HepG2 (cell line): Measurements from ENCODE around the gene C5orf47. TPM values are rescaled to one million over a fixed set of nuclear protein-coding genes. Genes with fewer than 3 reads are reported as not detected.

Source experiments
- BRD4 ChIP-seq: sonication (generic); formaldehyde crosslinking; IDR thresholded peaks from 2 replicates; pipeline ENCODE4 v1.4.0; 2020; ENCODE audit warnings: missing genetic modification reagents
- CBX2 ChIP-seq, 2 experiments: fragments of 200-600 bp in 1 of 2; sonication (generic); formaldehyde crosslinking in 1 of 2; IDR thresholded peaks; 2 replicates each; pipeline versions ENCODE4 v1.7.0 to v1.8.1; 2018 to 2022; ENCODE audit warnings: low read depth in 2 of 2, low read length in 1 of 2, mild to moderate bottlenecking in 1 of 2, missing genetic modification reagents in 1 of 2
- GPN1 ChIP-seq: sonication (generic); formaldehyde crosslinking; IDR thresholded peaks from 2 replicates; pipeline ENCODE4 v1.5.1; 2020; ENCODE audit warnings: missing genetic modification reagents, borderline replicate concordance
- HIC2 ChIP-seq: sonication (generic); formaldehyde crosslinking; IDR thresholded peaks from 2 replicates; pipeline ENCODE4 v1.9.0; 2022; ENCODE audit warnings: low read depth, missing genetic modification reagents
- MED1 ChIP-seq: sonication (generic); formaldehyde crosslinking; IDR thresholded peaks from 2 replicates; pipeline ENCODE4 v1.4.0; 2020; ENCODE audit warnings: missing genetic modification reagents
- MEIS2 ChIP-seq: sonication (generic); formaldehyde crosslinking; IDR thresholded peaks from 2 replicates; pipeline ENCODE4 v1.9.0; 2021; ENCODE audit warnings: mild to moderate bottlenecking, missing genetic modification reagents
- MTERF4 ChIP-seq: sonication (generic); formaldehyde crosslinking; IDR thresholded peaks from 2 replicates; pipeline ENCODE4 v1.8.0; 2023; ENCODE audit warnings: mild to moderate bottlenecking, missing genetic modification reagents
- NCOA1 ChIP-seq: sonication (generic); formaldehyde crosslinking; IDR thresholded peaks from 2 replicates; pipeline ENCODE4 v1.9.0; 2021; ENCODE audit warnings: missing genetic modification reagents
- PTBP1 ChIP-seq: fragments of 200-400 bp; formaldehyde crosslinking; IDR thresholded peaks from 2 replicates; pipeline ENCODE4 v1.6.1; 2018; ENCODE audit warnings: low read length, low read depth; ENCODE audit not compliant: poor library complexity, severe bottlenecking
- REPIN1 ChIP-seq: sonication (generic); formaldehyde crosslinking; IDR thresholded peaks from 2 replicates; pipeline ENCODE4 v1.8.0; 2022; ENCODE audit warnings: missing genetic modification reagents, low read depth, mild to moderate bottlenecking, borderline replicate concordance
- RFX3 ChIP-seq: IDR thresholded peaks from 2 replicates; pipeline ENCODE4 v1.6.1; 2016; ENCODE audit warnings: missing biosample characterization, missing genetic modification reagents
- SRF ChIP-seq: IDR thresholded peaks from 2 replicates; pipeline ENCODE4 v1.6.1; 2011; ENCODE audit warnings: mild to moderate bottlenecking, low read depth, low read length, moderate library complexity
- TEAD2 ChIP-seq: sonication (generic); formaldehyde crosslinking; IDR thresholded peaks from 2 replicates; pipeline ENCODE4 v1.9.0; 2021; ENCODE audit warnings: missing genetic modification reagents
- YEATS2 ChIP-seq: sonication (generic); formaldehyde crosslinking; IDR thresholded peaks from 2 replicates; pipeline ENCODE4 v1.4.0; 2020; ENCODE audit warnings: missing genetic modification reagents, borderline replicate concordance
- ZMYM3 ChIP-seq: sonication (generic); formaldehyde crosslinking; IDR thresholded peaks from 2 replicates; pipeline ENCODE4 v1.5.1; 2020; ENCODE audit warnings: mild to moderate bottlenecking, missing genetic modification reagents
- ZNF230 ChIP-seq: sonication (generic); formaldehyde crosslinking; IDR thresholded peaks from 2 replicates; pipeline ENCODE4 v1.4.0; 2020; ENCODE audit warnings: mild to moderate bottlenecking, missing genetic modification reagents
- ZNF354B ChIP-seq: sonication (generic); formaldehyde crosslinking; IDR thresholded peaks from 2 replicates; pipeline ENCODE4 v1.8.0; 2022; ENCODE audit warnings: mild to moderate bottlenecking, missing genetic modification reagents
- ZNF441 ChIP-seq: sonication (generic); formaldehyde crosslinking; IDR thresholded peaks from 2 replicates; pipeline ENCODE4 v1.7.0; 2021; ENCODE audit warnings: missing genetic modification reagents, borderline replicate concordance
- ZNF484 ChIP-seq: sonication (generic); formaldehyde crosslinking; IDR thresholded peaks from 2 replicates; pipeline ENCODE4 v1.5.1; 2020; ENCODE audit warnings: mild to moderate bottlenecking, low read depth, missing genetic modification reagents, borderline replicate concordance
- ZNF570 ChIP-seq: sonication (generic); formaldehyde crosslinking; IDR thresholded peaks from 2 replicates; pipeline ENCODE4 v1.4.0; 2020; ENCODE audit warnings: mild to moderate bottlenecking, missing genetic modification reagents, borderline replicate concordance
- ZNF766 ChIP-seq: sonication (generic); formaldehyde crosslinking; IDR thresholded peaks from 2 replicates; pipeline ENCODE4 v1.5.0; 2020; ENCODE audit warnings: missing genetic modification reagents, borderline replicate concordance
- polyA plus RNA-seq, 8 experiments: library from polyadenylated mRNA; depleted of rRNA in 3 of 8; stranded (reverse) in 7 of 8; unstranded in 1 of 8; fragments of >200 nt; fragmentation: Illumina TruSeq in 4 of 8; extraction: Trizol in 4 of 8; gene quantifications; 2 replicates each; pipeline versions ENCODE4 v1.2.1 to v1.2.3, GENCODE V29; 2011 to 2016; ENCODE audit warnings: low read depth in 4 of 8, missing spikeins in 1 of 8, mixed read lengths in 1 of 8; ENCODE audit not compliant: insufficient read depth in 1 of 8
- total RNA-seq, 5 experiments: library from RNA; depleted of rRNA; stranded (reverse); fragments of >200 nt; fragmentation: Illumina TruSeq; extraction: Trizol; gene quantifications; 2 replicates each; pipeline ENCODE4 v1.2.3, GENCODE V29; 2016; ENCODE audit warnings: low read depth in 1 of 5
- TF ChIP-seq, protein P1 (sequence below), 2 experiments: sonication (generic) in 1 of 2; formaldehyde crosslinking in 1 of 2; IDR thresholded peaks; 2 replicates each; pipeline versions ENCODE4 v1.6.1 to v1.9.0; 2014 to 2022; ENCODE audit warnings: antibody characterized with exemption in 1 of 2, borderline replicate concordance in 1 of 2, inconsistent platforms in 1 of 2, low read depth in 1 of 2, missing genetic modification reagents in 1 of 2

Gene C5orf47
- total and polyA plus RNA-seq, 2 of the 13 experiments (the other 11 are each of a cell fraction or from before 2014, with no cell fraction given): not detected

DNA sequence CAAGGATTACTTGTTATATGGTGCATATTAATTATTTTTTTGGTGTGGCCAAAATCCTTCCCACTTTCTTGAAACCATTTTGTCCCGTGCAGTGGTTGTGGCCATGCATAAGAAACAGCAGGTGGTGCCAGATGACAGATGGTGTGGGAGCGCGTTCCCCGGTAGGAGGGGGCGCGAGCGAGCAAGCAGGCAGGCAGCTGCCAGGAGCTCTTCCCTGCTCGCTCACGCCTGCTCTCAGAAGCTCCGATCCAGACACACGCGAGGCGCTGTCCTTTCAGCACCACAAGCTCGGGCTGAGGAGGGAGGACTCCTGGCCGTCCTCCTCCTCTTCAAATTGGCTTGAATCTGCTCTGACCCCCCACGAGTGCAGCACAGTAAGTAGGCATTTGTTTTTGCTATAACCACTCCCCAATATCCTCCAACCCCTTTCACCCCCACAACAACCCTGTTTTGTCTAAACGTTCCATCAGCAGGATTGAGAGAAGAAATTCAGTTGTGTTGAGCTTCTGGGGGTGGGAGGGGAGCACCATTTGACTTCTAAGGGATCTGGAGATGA, 56.6 kb downstream of the C5orf47 start, which contains the start of gene NSG2 (continued):
- no peak for TF ChIP-seq ZNF766
- TF ChIP-seq ZMYM3: no peak
- TF ChIP-seq TEAD2 (CRISPR knock-in tag): no peak
- no peak for TF ChIP-seq CBX2 (IDR thresholded peaks at IDR 0.05; ENCODE audit: low read depth, low read length)
- no peak for TF ChIP-seq CBX2 (CRISPR knock-in tag; IDR thresholded peaks at IDR 0.05; ENCODE audit: low read depth)
- no peak for TF ChIP-seq ZNF570
- TF ChIP-seq MTERF4 (CRISPR knock-in tag): no peak
- TF ChIP-seq BRD4 (CRISPR knock-in tag): no peak
- no peak for TF ChIP-seq RFX3 (CRISPR knock-in tag)
- peak; percentile 70 for TF ChIP-seq REPIN1 (CRISPR knock-in tag)
- 0 out of 2 replicates have a peak, but pooled peaks have one; percentile 29 for TF ChIP-seq MED1 (CRISPR knock-in tag)
- TF ChIP-seq, protein P1, sequence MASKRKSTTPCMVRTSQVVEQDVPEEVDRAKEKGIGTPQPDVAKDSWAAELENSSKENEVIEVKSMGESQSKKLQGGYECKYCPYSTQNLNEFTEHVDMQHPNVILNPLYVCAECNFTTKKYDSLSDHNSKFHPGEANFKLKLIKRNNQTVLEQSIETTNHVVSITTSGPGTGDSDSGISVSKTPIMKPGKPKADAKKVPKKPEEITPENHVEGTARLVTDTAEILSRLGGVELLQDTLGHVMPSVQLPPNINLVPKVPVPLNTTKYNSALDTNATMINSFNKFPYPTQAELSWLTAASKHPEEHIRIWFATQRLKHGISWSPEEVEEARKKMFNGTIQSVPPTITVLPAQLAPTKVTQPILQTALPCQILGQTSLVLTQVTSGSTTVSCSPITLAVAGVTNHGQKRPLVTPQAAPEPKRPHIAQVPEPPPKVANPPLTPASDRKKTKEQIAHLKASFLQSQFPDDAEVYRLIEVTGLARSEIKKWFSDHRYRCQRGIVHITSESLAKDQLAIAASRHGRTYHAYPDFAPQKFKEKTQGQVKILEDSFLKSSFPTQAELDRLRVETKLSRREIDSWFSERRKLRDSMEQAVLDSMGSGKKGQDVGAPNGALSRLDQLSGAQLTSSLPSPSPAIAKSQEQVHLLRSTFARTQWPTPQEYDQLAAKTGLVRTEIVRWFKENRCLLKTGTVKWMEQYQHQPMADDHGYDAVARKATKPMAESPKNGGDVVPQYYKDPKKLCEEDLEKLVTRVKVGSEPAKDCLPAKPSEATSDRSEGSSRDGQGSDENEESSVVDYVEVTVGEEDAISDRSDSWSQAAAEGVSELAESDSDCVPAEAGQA (IDR thresholded peaks at IDR 0.05; ENCODE audit: low read depth): no peak
- TF ChIP-seq, protein P1 (CRISPR knock-in tag; IDR thresholded peaks at IDR 0.05; ENCODE audit: borderline replicate concordance): no peak
- peak; percentile 60; the same call in 1 of the 2 replicates for TF ChIP-seq ZNF230
- no peak for TF ChIP-seq ZNF354B (CRISPR knock-in tag)
- no peak for TF ChIP-seq PTBP1
- TF ChIP-seq ZNF441 (CRISPR knock-in tag): peak; percentile 54; the same call in 1 of the 2 replicates
- TF ChIP-seq ZNF484 (CRISPR knock-in tag): no peak
- peak; percentile 82; the same call in 1 of the 2 replicates for TF ChIP-seq MEIS2 (CRISPR knock-in tag)
- no peak for TF ChIP-seq SRF
- no peak for TF ChIP-seq HIC2 (CRISPR knock-in tag)
- TF ChIP-seq YEATS2 (CRISPR knock-in tag): peak; percentile 31; the same call in 1 of the 2 replicates
- no peak for TF ChIP-seq NCOA1 (CRISPR knock-in tag)
- no peak for TF ChIP-seq GPN1 (CRISPR knock-in tag)
